H1 (cell line): ENCODE data around the gene ZSCAN4.

Experiments used
- CHD1 ChIP-seq: IDR thresholded peaks from 2 replicates; pipeline ENCODE4 v1.6.1; 2012; ENCODE audit warnings: low read depth, low read length, improper control_type of control experiment
- CREB1 ChIP-seq: IDR thresholded peaks from 2 replicates; pipeline ENCODE4 v1.6.1; 2012; ENCODE audit warnings: inconsistent platforms
- EGR1 ChIP-seq: IDR thresholded peaks from 2 replicates; pipeline ENCODE4 v1.6.1; 2011; ENCODE audit warnings: low read depth, low read length, borderline replicate concordance
- TF ChIP-seq, protein P1 (sequence below): IDR thresholded peaks from 2 replicates; pipeline ENCODE4 v1.6.1; 2012; ENCODE audit warnings: inconsistent platforms

DNA sequence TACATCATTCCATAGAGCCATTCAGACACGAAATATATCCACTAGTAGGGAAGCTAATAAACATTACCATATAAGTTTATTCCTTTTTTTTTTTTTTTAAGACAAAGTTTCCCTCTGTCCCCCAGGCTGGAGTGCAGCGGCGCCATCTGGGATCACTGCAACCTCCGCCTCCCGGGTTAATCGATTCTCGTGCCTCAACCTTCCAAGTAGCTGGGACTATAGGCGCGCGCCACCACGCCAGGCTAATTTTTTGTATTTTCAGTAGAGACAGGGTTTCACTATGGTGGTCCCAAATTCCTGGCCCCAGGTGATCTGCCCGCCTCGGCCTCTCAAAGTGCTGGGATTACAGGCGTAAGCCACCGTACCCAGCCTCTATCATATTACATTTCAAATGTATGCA, 40.9 kb downstream of the ZSCAN4 start:
- no peak for TF ChIP-seq CREB1
- TF ChIP-seq EGR1 = no peak
- TF ChIP-seq, protein P1, sequence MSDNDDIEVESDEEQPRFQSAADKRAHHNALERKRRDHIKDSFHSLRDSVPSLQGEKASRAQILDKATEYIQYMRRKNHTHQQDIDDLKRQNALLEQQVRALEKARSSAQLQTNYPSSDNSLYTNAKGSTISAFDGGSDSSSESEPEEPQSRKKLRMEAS = no peak
- no peak for TF ChIP-seq CHD1
